MM.1S (cell line): ENCODE results near the gene GGN.
"Not testable (repeated sequence)": the region's sequence is repeated elsewhere in the genome, so short reads cannot be mapped to it uniquely, and the experiment has no call there.

Experiments
- DNase-seq: peaks from one replicate; pipeline ENCODE4 v3.0.0-alpha.2; 2015
- H2AFZ ChIP-seq: fragments of 300-600 bp; sonication (generic); 2 replicates; pipeline ENCODE4 v1.6.0; 2016; ENCODE audit warnings: antibody characterized with exemption, low read length
- H3F3A ChIP-seq: fragments of 300-600 bp; sonication (generic); 2 replicates; pipeline ENCODE4 v1.6.1; 2016; ENCODE audit warnings: mild to moderate bottlenecking, antibody characterized with exemption, low read length, moderate library complexity, mixed read lengths; ENCODE audit not compliant: insufficient read depth
- H3K27ac ChIP-seq: fragments of 300-600 bp; sonication (generic); 2 replicates; pipeline ENCODE4 v1.5.1; 2016; ENCODE audit warnings: mild to moderate bottlenecking, low read length
- H3K27me3 ChIP-seq: fragments of 300-600 bp; sonication (generic); replicated peaks from 2 replicates; pipeline ENCODE4 v1.6.0; 2016; ENCODE audit warnings: low read length; ENCODE audit not compliant: insufficient read depth
- H3K36me3 ChIP-seq: fragments of 300-600 bp; sonication (generic); replicated peaks from 2 replicates; pipeline ENCODE4 v1.6.1; 2016; ENCODE audit warnings: mild to moderate bottlenecking, low read length, mixed read lengths; ENCODE audit not compliant: insufficient read depth
- H3K4me1 ChIP-seq: fragments of 300-600 bp; sonication (generic); 2 replicates; pipeline ENCODE4 v1.6.1; 2016; ENCODE audit warnings: low read length, mixed read lengths
- H3K4me2 ChIP-seq: fragments of 300-600 bp; sonication (generic); 2 replicates; pipeline ENCODE4 v1.6.0; 2016; ENCODE audit warnings: low read depth, low read length
- H3K4me3 ChIP-seq: fragments of 300-600 bp; sonication (generic); 2 replicates; pipeline ENCODE4 v1.5.1; 2016; ENCODE audit warnings: low read length, mixed read lengths
- H3K79me2 ChIP-seq: fragments of 300-600 bp; sonication (generic); 2 replicates; pipeline ENCODE4 v1.6.1; 2016; ENCODE audit warnings: mixed run types, low read length, mixed read lengths
- H3K9ac ChIP-seq: fragments of 300-600 bp; sonication (generic); 2 replicates; pipeline ENCODE4 v1.6.1; 2016; ENCODE audit warnings: low read length, mixed read lengths
- H3K9me2 ChIP-seq: fragments of 300-600 bp; sonication (generic); replicated peaks from 2 replicates; pipeline ENCODE4 v1.6.1; 2016; ENCODE audit warnings: mild to moderate bottlenecking, low read length, mixed read lengths; ENCODE audit not compliant: insufficient read depth
- H3K9me3 ChIP-seq: fragments of 300-600 bp; sonication (generic); replicated peaks from 2 replicates; pipeline ENCODE4 v1.6.1; 2016; ENCODE audit warnings: mild to moderate bottlenecking, low read length, mixed read lengths; ENCODE audit not compliant: insufficient read depth
- H4K20me1 ChIP-seq: fragments of 300-600 bp; sonication (generic); 2 replicates; pipeline ENCODE4 v1.6.1; 2016; ENCODE audit warnings: mild to moderate bottlenecking, low read length, moderate library complexity, mixed read lengths; ENCODE audit not compliant: insufficient read depth
- EZH2 ChIP-seq: fragments of 300-600 bp; sonication (generic); optimal IDR thresholded peaks from 2 replicates; pipeline ENCODE3; 2017; ENCODE audit warnings: low read depth, mild to moderate bottlenecking, antibody characterized with exemption, low read length, mixed read lengths
- EZH2phosphoT487 ChIP-seq: fragments of 300-600 bp; sonication (generic); IDR thresholded peaks from 2 replicates; pipeline ENCODE4 v1.6.1; 2018; ENCODE audit warnings: antibody characterized with exemption, low read length
- TF ChIP-seq, protein P1 (sequence below): fragments of 300-600 bp; sonication (generic); IDR thresholded peaks from 2 replicates; pipeline ENCODE4 v1.5.1; 2016; ENCODE audit warnings: antibody characterized with exemption, low read length, mixed read lengths

Gene GGN

DNA sequence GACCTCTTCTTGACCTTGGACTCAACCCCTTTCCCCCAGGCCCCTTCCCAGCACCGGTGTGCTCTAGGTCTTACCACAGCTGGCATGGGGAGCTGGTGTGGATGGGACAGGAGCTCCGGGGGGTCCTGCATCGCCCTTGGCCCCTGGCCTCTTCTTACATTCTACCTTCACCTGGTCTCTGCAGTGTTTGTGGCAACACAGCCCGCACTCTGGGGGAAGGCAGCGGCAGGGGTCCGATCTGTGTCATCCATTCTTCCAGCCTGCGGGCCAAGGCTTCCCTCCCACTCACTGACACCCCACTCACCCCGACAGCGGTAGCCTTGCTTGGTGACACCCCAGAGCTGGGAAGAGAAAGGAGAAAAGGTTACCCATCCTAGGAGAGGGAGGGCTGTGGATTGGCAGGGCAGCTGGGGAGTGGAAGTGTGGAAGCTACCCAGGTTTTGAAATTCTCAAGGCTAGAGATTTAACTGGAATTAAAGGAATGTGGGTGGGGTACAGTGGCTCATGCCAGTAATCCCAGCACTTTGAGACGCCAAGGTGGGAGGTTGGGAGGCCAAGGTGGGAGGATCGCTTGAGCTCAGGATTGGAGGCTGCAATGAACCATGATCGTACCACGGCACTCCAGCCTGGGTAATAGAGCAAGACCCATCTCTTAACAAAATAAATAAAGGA is 23.3 kb upstream of the GGN start:
- no peaks in the 10 kb centered on the region for H3K36me3 ChIP-seq
- H3K9me2 ChIP-seq, result no peaks in the 10 kb centered on the region
- H2AFZ ChIP-seq, result no peak overlapping the region
- H3K4me2 ChIP-seq, result no peak overlapping the region
- peaks cover 44% of the 10 kb centered on the region for H3K27me3 ChIP-seq
- no peak overlapping the region for H3K27ac ChIP-seq
- DNase-seq, result no peak
- no peak overlapping the region for H3K4me3 ChIP-seq
- H4K20me1 ChIP-seq, result no peaks in the 10 kb centered on the region
- H3K9me3 ChIP-seq, result no peaks in the 10 kb centered on the region
- no peaks in the 10 kb centered on the region for H3F3A ChIP-seq
- H3K79me2 ChIP-seq, result no peaks in the 10 kb centered on the region
- no peak overlapping the region for H3K9ac ChIP-seq
- H3K4me1 ChIP-seq, result no peaks in the 10 kb centered on the region
- TF ChIP-seq, protein P1, sequence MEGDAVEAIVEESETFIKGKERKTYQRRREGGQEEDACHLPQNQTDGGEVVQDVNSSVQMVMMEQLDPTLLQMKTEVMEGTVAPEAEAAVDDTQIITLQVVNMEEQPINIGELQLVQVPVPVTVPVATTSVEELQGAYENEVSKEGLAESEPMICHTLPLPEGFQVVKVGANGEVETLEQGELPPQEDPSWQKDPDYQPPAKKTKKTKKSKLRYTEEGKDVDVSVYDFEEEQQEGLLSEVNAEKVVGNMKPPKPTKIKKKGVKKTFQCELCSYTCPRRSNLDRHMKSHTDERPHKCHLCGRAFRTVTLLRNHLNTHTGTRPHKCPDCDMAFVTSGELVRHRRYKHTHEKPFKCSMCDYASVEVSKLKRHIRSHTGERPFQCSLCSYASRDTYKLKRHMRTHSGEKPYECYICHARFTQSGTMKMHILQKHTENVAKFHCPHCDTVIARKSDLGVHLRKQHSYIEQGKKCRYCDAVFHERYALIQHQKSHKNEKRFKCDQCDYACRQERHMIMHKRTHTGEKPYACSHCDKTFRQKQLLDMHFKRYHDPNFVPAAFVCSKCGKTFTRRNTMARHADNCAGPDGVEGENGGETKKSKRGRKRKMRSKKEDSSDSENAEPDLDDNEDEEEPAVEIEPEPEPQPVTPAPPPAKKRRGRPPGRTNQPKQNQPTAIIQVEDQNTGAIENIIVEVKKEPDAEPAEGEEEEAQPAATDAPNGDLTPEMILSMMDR, result no peak
- TF ChIP-seq EZH2, result no peak
- TF ChIP-seq EZH2phosphoT487, result no peak

DNA sequence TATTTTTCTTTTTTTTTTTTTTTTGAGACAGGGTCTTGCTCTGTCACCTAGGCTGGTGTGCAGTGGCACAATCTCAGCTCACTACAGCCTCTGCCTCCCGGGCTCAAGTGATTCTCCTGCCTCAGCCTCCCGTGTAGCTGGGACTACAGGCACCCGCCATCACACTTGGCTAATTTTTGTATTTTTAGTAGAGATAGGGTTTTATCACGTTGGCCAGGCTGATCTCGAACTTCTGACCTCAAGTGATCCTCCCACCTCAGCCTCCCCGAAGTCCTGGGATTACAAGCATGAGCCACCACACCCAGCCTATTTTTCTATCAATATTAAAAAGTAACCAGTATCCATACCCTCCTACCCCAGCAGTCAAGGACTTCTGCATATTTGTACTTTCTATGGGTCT is 22.6 kb upstream of the GGN start:
- not testable (repeated sequence) for H3K9me3 ChIP-seq, H3K4me3 ChIP-seq, H3F3A ChIP-seq, H3K9me2 ChIP-seq, H3K4me1 ChIP-seq, DNase-seq, H3K4me2 ChIP-seq, H2AFZ ChIP-seq, H3K36me3 ChIP-seq, H3K79me2 ChIP-seq, H3K9ac ChIP-seq, H3K27ac ChIP-seq, H4K20me1 ChIP-seq
- H3K27me3 ChIP-seq, result peaks cover 44% of the 10 kb centered on the region

DNA sequence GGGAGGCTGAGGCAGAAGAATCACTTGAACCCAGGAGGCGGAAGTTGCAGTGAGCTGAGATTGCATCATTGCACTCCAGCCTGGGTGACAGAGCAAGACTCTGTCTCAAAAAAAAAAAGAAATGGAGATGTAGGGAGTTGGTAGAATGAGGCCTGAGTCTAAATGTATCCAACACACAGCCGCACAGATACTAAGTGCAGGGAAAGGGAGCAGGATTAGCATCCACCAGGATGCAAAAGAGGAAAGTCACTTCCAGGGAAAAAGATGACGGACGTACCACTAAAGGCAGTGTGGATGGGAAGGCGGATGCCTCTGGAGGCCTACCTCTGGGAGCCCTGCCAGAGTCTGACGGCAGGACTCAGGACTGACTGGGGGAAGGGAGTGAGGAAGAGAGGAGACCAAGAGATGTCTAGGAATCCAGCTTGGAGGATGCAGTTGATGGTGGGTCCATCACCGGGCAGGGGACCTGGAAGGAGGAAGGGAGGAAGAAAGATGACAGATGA is 21.8 kb upstream of the GGN start:
- Histone ChIP-seq H3K36me3 (no peaks in the 10 kb centered on the region), H3K27me3 (peaks cover 38% of the 10 kb centered on the region), H4K20me1 (no peaks in the 10 kb centered on the region), H3K9me2 (no peaks in the 10 kb centered on the region), H3K9ac (no peak overlapping the region), H3K9me3 (no peaks in the 10 kb centered on the region), H3K27ac (no peak overlapping the region), H3F3A (no peaks in the 10 kb centered on the region), H3K4me1 (no peaks in the 10 kb centered on the region), H3K4me2 (no peak overlapping the region), H3K79me2 (no peaks in the 10 kb centered on the region), H2AFZ (no peak overlapping the region), H3K4me3 (no peak overlapping the region)
- TF ChIP-seq EZH2phosphoT487 (no peak), EZH2 (no peak)
- TF ChIP-seq, protein P1, result no peak
- DNase-seq, result no peak

DNA sequence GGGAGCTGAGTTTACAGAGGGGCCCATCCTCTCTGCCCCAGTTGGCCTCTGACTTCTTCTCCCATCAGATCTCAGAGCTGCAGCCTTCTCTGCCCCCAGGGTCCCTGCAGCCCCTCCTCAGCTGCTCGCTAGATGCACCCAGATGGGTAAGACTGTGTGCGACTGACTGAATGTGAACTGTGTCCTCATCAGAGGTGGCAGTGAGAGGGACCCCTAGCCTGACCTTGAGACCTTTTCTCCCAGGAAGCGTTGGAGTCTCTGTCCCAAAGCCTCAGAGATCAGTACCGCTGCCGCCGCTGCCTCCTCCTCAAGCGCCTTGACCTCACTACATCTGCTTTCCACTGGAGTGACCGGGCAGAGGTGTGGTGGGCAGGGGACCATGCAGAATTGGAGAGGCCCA is 17.4 kb upstream of the GGN start:
- H3K4me3 ChIP-seq, result no peak overlapping the region
- H3K9ac ChIP-seq, result no peak overlapping the region
- H2AFZ ChIP-seq, result no peak overlapping the region
- no peaks in the 10 kb centered on the region for H3K9me2 ChIP-seq
- DNase-seq, result no peak
- no peaks in the 10 kb centered on the region for H3K79me2 ChIP-seq
- peaks cover 9% of the 10 kb centered on the region; the same call in 1 of the 2 replicates for H3K27me3 ChIP-seq
- no peaks in the 10 kb centered on the region for H3F3A ChIP-seq
- no peaks in the 10 kb centered on the region for H3K9me3 ChIP-seq
- no peaks in the 10 kb centered on the region for H4K20me1 ChIP-seq
- H3K4me1 ChIP-seq, result no peaks in the 10 kb centered on the region
- no peaks in the 10 kb centered on the region for H3K36me3 ChIP-seq
- no peak for TF ChIP-seq EZH2
- no peak for TF ChIP-seq EZH2phosphoT487
- TF ChIP-seq, protein P1, result no peak
- H3K4me2 ChIP-seq, result no peak overlapping the region
- H3K27ac ChIP-seq, result no peak overlapping the region
